ENCODE data around the gene SASS6. TPM values are rescaled to one million over a fixed set of nuclear protein-coding genes. Genes with fewer than 3 reads are reported as not detected.

SASS6 gene
- polyA plus RNA-seq, 1 of the 3 experiments (the other 2 are of a cell fraction), result 0.48 TPM

DNA sequence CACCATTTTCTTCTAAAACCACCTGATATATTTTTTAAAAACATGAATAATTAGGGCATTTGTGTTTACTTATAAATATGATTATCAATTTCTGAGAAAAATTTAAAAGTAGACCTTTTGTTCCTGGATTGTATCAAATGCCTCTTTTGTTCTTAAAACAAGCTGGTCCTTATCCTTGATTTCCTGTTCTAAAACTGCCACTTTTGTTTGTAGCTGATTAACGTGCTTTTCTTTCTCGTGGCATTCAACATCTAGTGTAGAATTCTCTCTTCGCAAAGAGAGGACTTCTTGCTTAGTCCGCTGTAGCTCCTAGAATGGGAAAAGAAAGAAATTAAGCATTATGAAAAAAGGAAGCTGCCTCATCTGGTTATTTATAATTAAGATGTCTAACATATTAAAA lies 25.0 kb downstream of the SASS6 start:
- POLR2A ChIA-PET, result no interaction called here
- H3K36me3 ChIP-seq (replicated peaks in 1 of 2; ENCODE audit: control insufficient read depth in 1 of 2, insufficient read depth in 2 of 2, low read length in 1 of 2), result peaks cover 44 to 51% of the 10 kb centered on the region in 2 experiments
- no peak overlapping the region for H3K4me3 ChIP-seq (ENCODE audit: low read depth in 2 of 2, low read length in 1 of 2)
- H3K4me2 ChIP-seq, result no peak overlapping the region
- CTCF ChIA-PET, result no interaction called here
- no peaks in the 10 kb centered on the region for H3K79me2 ChIP-seq (ENCODE audit: insufficient read depth)
- H3K9me3 ChIP-seq, result no peaks in the 10 kb centered on the region
- no peaks in the 10 kb centered on the region for H3K9me2 ChIP-seq
- H3F3A ChIP-seq (replicated peaks; ENCODE audit: insufficient read depth), result peaks cover 5% of the 10 kb centered on the region
- no peaks in the 10 kb centered on the region for H3K4me1 ChIP-seq (ENCODE audit: control insufficient read depth in 1 of 2, insufficient read depth in 2 of 2, low read depth in 1 of 2, low read length in 1 of 2)
- TF ChIP-seq, protein P1, sequence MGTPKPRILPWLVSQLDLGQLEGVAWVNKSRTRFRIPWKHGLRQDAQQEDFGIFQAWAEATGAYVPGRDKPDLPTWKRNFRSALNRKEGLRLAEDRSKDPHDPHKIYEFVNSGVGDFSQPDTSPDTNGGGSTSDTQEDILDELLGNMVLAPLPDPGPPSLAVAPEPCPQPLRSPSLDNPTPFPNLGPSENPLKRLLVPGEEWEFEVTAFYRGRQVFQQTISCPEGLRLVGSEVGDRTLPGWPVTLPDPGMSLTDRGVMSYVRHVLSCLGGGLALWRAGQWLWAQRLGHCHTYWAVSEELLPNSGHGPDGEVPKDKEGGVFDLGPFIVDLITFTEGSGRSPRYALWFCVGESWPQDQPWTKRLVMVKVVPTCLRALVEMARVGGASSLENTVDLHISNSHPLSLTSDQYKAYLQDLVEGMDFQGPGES (IDR thresholded peaks at IDR 0.05; ENCODE audit: low read depth, low read length), result no peak
- TF ChIP-seq FOXJ3 (CRISPR knock-in tag; IDR thresholded peaks at IDR 0.05), result no peak
- TF ChIP-seq GATA2 (CRISPR knock-in tag; IDR thresholded peaks at IDR 0.05), result no peak
- TF ChIP-seq, protein P2, sequence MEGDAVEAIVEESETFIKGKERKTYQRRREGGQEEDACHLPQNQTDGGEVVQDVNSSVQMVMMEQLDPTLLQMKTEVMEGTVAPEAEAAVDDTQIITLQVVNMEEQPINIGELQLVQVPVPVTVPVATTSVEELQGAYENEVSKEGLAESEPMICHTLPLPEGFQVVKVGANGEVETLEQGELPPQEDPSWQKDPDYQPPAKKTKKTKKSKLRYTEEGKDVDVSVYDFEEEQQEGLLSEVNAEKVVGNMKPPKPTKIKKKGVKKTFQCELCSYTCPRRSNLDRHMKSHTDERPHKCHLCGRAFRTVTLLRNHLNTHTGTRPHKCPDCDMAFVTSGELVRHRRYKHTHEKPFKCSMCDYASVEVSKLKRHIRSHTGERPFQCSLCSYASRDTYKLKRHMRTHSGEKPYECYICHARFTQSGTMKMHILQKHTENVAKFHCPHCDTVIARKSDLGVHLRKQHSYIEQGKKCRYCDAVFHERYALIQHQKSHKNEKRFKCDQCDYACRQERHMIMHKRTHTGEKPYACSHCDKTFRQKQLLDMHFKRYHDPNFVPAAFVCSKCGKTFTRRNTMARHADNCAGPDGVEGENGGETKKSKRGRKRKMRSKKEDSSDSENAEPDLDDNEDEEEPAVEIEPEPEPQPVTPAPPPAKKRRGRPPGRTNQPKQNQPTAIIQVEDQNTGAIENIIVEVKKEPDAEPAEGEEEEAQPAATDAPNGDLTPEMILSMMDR (IDR thresholded peaks at IDR 0.05), result no peak
- TF ChIP-seq NFIC (IDR thresholded peaks at IDR 0.05; ENCODE audit: borderline replicate concordance), result no peak
- TF ChIP-seq SMC3 (IDR thresholded peaks at IDR 0.05; ENCODE audit: low read depth, low read length), result no peak
- TF ChIP-seq, protein P3, sequence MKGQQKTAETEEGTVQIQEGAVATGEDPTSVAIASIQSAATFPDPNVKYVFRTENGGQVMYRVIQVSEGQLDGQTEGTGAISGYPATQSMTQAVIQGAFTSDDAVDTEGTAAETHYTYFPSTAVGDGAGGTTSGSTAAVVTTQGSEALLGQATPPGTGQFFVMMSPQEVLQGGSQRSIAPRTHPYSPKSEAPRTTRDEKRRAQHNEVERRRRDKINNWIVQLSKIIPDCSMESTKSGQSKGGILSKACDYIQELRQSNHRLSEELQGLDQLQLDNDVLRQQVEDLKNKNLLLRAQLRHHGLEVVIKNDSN (IDR thresholded peaks at IDR 0.05; ENCODE audit: borderline replicate concordance, low read depth), result no peak
- TF ChIP-seq SIN3A (IDR thresholded peaks at IDR 0.05; ENCODE audit: borderline replicate concordance, low read depth, low read length), result no peak
- no peak for TF ChIP-seq TAF1 (IDR thresholded peaks at IDR 0.05; ENCODE audit: borderline replicate concordance, low read depth, low read length)
- no peak for TF ChIP-seq FOSL2 (IDR thresholded peaks at IDR 0.05; ENCODE audit: borderline replicate concordance, low read depth)
- no peak for TF ChIP-seq RAD21 (IDR thresholded peaks at IDR 0.05; ENCODE audit: low read length)
- no peak for TF ChIP-seq YY1 (IDR thresholded peaks at IDR 0.05; ENCODE audit: low read depth)
- TF ChIP-seq, protein P4, sequence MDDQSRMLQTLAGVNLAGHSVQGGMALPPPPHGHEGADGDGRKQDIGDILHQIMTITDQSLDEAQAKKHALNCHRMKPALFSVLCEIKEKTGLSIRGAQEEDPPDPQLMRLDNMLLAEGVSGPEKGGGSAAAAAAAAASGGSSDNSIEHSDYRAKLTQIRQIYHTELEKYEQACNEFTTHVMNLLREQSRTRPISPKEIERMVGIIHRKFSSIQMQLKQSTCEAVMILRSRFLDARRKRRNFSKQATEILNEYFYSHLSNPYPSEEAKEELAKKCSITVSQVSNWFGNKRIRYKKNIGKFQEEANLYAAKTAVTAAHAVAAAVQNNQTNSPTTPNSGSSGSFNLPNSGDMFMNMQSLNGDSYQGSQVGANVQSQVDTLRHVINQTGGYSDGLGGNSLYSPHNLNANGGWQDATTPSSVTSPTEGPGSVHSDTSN (IDR thresholded peaks at IDR 0.05), result no peak
- WGBS (ENCODE audit: low lambda C conversion rate), result 95% methylated on average over 4 of the region's 4 CpGs
- H2AFZ ChIP-seq (ENCODE audit: low read depth), result peak overlapping the region; percentile 53; the same call in 1 of the 2 replicates
- no peak overlapping the region for H3K27ac ChIP-seq (ENCODE audit: low read depth in 2 of 2, low read length in 1 of 2)
- no peaks in the 10 kb centered on the region for H4K20me1 ChIP-seq (ENCODE audit: insufficient read depth)
- DNase-seq, result no peak
- H3K9ac ChIP-seq, result no peak overlapping the region
- H3K27me3 ChIP-seq (ENCODE audit: insufficient read depth), result no peaks in the 10 kb centered on the region

DNA sequence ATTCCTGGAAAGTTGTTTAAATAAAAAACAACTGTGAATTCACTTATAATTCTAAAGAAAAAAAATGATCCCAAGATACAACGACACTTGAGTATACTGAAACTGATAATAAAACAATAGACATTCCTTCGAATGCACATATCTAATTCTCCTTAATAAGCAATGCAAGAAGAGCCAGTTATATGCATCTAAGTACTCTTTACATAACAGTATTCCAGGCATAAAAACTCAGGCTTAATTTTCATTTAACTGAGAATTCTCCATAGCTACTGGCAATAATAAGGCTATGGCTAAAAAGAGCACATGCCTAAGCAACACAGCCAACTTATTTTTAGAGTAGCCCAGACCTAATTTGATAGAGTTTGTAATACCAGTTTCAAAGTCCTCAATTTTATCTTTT lies 31.2 kb downstream of the SASS6 start:
- 91% methylated on average over 2 of the region's 2 CpGs for WGBS (ENCODE audit: low lambda C conversion rate)
- CTCF ChIA-PET, result no interaction called here
- H3K27me3 ChIP-seq (ENCODE audit: insufficient read depth), result no peaks in the 10 kb centered on the region
- TF ChIP-seq TEAD4 (IDR thresholded peaks at IDR 0.05; ENCODE audit: borderline replicate concordance, insufficient read depth) (no peak), SIN3A (IDR thresholded peaks at IDR 0.05; ENCODE audit: borderline replicate concordance, low read depth, low read length) (no peak), CHD2 (IDR thresholded peaks at IDR 0.05; ENCODE audit: low read length, partially characterized antibody) (no peak), RCOR1 (IDR thresholded peaks at IDR 0.05; ENCODE audit: low read length) (no peak), YY1 (IDR thresholded peaks at IDR 0.05; ENCODE audit: low read depth) (no peak)
- TF ChIP-seq, protein P2 (IDR thresholded peaks at IDR 0.05), result no peak
- TF ChIP-seq, protein P5, sequence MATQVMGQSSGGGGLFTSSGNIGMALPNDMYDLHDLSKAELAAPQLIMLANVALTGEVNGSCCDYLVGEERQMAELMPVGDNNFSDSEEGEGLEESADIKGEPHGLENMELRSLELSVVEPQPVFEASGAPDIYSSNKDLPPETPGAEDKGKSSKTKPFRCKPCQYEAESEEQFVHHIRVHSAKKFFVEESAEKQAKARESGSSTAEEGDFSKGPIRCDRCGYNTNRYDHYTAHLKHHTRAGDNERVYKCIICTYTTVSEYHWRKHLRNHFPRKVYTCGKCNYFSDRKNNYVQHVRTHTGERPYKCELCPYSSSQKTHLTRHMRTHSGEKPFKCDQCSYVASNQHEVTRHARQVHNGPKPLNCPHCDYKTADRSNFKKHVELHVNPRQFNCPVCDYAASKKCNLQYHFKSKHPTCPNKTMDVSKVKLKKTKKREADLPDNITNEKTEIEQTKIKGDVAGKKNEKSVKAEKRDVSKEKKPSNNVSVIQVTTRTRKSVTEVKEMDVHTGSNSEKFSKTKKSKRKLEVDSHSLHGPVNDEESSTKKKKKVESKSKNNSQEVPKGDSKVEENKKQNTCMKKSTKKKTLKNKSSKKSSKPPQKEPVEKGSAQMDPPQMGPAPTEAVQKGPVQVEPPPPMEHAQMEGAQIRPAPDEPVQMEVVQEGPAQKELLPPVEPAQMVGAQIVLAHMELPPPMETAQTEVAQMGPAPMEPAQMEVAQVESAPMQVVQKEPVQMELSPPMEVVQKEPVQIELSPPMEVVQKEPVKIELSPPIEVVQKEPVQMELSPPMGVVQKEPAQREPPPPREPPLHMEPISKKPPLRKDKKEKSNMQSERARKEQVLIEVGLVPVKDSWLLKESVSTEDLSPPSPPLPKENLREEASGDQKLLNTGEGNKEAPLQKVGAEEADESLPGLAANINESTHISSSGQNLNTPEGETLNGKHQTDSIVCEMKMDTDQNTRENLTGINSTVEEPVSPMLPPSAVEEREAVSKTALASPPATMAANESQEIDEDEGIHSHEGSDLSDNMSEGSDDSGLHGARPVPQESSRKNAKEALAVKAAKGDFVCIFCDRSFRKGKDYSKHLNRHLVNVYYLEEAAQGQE (IDR thresholded peaks at IDR 0.05; ENCODE audit: low read depth, low read length), result no peak

More for the DNA sequence above, 31.2 kb downstream of the SASS6 start:
- peaks cover 29 to 31% of the 10 kb centered on the region in 2 experiments for H3K36me3 ChIP-seq (replicated peaks in 1 of 2; ENCODE audit: control insufficient read depth in 1 of 2, insufficient read depth in 2 of 2, low read length in 1 of 2)
- H2AFZ ChIP-seq (ENCODE audit: low read depth), result no peak overlapping the region
- H3K79me2 ChIP-seq (ENCODE audit: insufficient read depth), result no peaks in the 10 kb centered on the region
- H3K4me2 ChIP-seq, result no peak overlapping the region
- H4K20me1 ChIP-seq (ENCODE audit: insufficient read depth), result no peaks in the 10 kb centered on the region
- POLR2A ChIA-PET, result no interaction called here
- H3K27ac ChIP-seq (ENCODE audit: low read depth in 2 of 2, low read length in 1 of 2), result no peak overlapping the region
- H3K9me3 ChIP-seq, result no peaks in the 10 kb centered on the region
- H3K4me3 ChIP-seq (ENCODE audit: low read depth in 2 of 2, low read length in 1 of 2), result no peak overlapping the region
- no peak for DNase-seq
- H3K9me2 ChIP-seq, result no peaks in the 10 kb centered on the region
- no peaks in the 10 kb centered on the region for H3K4me1 ChIP-seq (ENCODE audit: control insufficient read depth in 1 of 2, insufficient read depth in 2 of 2, low read depth in 1 of 2, low read length in 1 of 2)
- H3K9ac ChIP-seq, result no peak overlapping the region
- H3F3A ChIP-seq (replicated peaks; ENCODE audit: insufficient read depth), result peaks cover 3% of the 10 kb centered on the region
